AG04450 (cell line): ENCODE data around the gene HSD17B3. TPM values are rescaled to one million over a fixed set of nuclear protein-coding genes. Genes with fewer than 3 reads are reported as not detected.

Source experiments
- CTCF ChIA-PET: fragments of 300-600, 350-600 bp; formaldehyde crosslinking; extraction: SDS; loops from one replicate; lab custom pipeline; 2022; ENCODE audit warnings: antibody characterized with exemption, inconsistent platforms; lab: Charles Lee
- POLR2A ChIA-PET: fragments of 350-600 bp; formaldehyde crosslinking; extraction: SDS; loops from one replicate; lab custom pipeline; 2021; ENCODE audit warnings: antibody characterized with exemption, inconsistent platforms; lab: Yijun Ruan, JAX
- DNase-seq: peaks from one replicate; pipeline ENCODE4 v3.0.0-alpha.2; 2011; ENCODE audit warnings: low read depth, low spot score
- H3K27ac ChIP-seq: one replicate; pipeline ENCODE4 v1.5.1; 2012; ENCODE audit warnings: low read depth, low read length, control low read depth
- H3K27me3 ChIP-seq: one replicate; pipeline ENCODE4 v1.6.0; 2012; ENCODE audit warnings: low read length; ENCODE audit not compliant: control insufficient read depth, insufficient read depth
- H3K4me3 ChIP-seq: 2 replicates; pipeline ENCODE4 v1.5.1; 2011; ENCODE audit warnings: mild to moderate bottlenecking, low read depth, low read length, control low read depth
- H3K9me3 ChIP-seq: 2 replicates; pipeline ENCODE4 v1.5.1; 2012; ENCODE audit warnings: low read length; ENCODE audit not compliant: control insufficient read depth, insufficient read depth
- polyA plus RNA-seq: library from polyadenylated mRNA; depleted of rRNA; stranded (reverse); fragments of >200 nt; gene quantifications from 2 replicates; pipeline ENCODE4 v1.2.3, GENCODE V29; 2011
- TF ChIP-seq, protein P1 (sequence below): IDR thresholded peaks from 2 replicates; pipeline ENCODE4 v1.5.1; 2011; ENCODE audit warnings: low read depth, low read length, control low read depth, inconsistent platforms

The HSD17B3 gene
- polyA plus RNA-seq, 1 experiment: 0.12 TPM

DNA sequence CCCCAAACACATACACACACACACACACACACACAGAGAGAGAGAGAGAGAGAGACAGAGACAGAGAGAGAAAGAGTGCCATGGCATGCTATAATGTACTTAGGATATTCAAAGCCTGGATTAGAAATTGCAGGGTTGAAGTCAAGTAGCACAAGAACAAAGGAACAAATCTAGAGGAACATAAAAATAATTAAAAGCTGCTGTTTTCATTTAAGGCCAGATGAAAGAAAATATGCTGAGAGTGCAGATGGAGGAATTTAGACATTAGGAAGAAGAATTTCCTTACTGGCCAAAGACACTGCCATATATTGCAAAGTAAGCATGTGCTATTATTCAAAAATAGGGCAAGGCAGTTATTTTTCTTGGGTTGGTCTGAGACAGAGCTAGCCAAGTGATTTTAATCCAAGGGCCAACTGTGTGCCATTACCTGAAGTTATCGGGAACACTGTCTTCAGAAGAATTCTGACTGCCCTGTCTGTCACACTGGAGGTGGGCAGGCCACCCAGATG, 31.7 kb downstream of the HSD17B3 start:
- H3K27me3 ChIP-seq: peaks cover 3% of the 10 kb centered on the region
- DNase-seq: no peak
- H3K4me3 ChIP-seq: no peak overlapping the region
- CTCF ChIA-PET: no interaction called here
- TF ChIP-seq, protein P1, sequence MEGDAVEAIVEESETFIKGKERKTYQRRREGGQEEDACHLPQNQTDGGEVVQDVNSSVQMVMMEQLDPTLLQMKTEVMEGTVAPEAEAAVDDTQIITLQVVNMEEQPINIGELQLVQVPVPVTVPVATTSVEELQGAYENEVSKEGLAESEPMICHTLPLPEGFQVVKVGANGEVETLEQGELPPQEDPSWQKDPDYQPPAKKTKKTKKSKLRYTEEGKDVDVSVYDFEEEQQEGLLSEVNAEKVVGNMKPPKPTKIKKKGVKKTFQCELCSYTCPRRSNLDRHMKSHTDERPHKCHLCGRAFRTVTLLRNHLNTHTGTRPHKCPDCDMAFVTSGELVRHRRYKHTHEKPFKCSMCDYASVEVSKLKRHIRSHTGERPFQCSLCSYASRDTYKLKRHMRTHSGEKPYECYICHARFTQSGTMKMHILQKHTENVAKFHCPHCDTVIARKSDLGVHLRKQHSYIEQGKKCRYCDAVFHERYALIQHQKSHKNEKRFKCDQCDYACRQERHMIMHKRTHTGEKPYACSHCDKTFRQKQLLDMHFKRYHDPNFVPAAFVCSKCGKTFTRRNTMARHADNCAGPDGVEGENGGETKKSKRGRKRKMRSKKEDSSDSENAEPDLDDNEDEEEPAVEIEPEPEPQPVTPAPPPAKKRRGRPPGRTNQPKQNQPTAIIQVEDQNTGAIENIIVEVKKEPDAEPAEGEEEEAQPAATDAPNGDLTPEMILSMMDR: no peak
- POLR2A ChIA-PET: no interaction called here
- no peak overlapping the region for H3K27ac ChIP-seq
- H3K9me3 ChIP-seq: peaks cover 8% of the 10 kb centered on the region

GRCh38 chr9:96258967-96259366, 43.0 kb downstream of the HSD17B3 start:
- H3K9me3 ChIP-seq: no peaks in the 10 kb centered on the region
- DNase-seq: no peak
- POLR2A ChIA-PET: no interaction called here
- peaks cover 3% of the 10 kb centered on the region for H3K27me3 ChIP-seq
- no peak overlapping the region for H3K27ac ChIP-seq
- CTCF ChIA-PET: interaction anchor here (1.2 kb wide), 1 partner anchor 27 kb away, joined by 5 read pairs; no protein-coding TSS in a partner anchor
- H3K4me3 ChIP-seq: no peak overlapping the region
- TF ChIP-seq, protein P1: no peak

- H3K9me3 ChIP-seq: no peaks in the 10 kb centered on the region
- no peak overlapping the region for H3K4me3 ChIP-seq
- CTCF ChIA-PET: no interaction called here
- H3K27me3 ChIP-seq: no peaks in the 10 kb centered on the region
- H3K27ac ChIP-seq: no peak overlapping the region
- TF ChIP-seq, protein P1: no peak
- no peak for DNase-seq
- POLR2A ChIA-PET: no interaction called here
These were observed 45.2 kb downstream of the HSD17B3 start for GRCh38 chr9:96256800-96257199.

DNA sequence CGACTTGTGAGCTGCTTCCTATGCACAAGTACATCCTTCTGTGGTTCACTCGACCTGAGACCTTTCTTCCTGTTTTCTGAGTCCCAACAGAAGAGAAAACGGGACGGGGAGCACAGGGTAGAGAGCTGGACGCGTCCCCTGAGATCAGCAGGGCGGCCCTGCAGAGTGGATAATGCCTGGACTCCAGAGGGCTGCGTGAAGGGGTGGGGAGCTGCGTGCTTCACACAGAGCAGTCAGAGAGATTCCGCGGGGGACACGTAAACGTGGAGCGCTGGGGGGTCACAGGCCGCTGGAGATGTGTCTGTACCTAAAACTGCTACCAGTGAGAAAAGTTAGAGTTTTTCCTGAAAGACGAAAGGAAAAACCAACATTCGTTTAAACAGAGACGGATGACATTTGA, 46.3 kb downstream of the HSD17B3 start:
- H3K27me3 ChIP-seq: no peaks in the 10 kb centered on the region
- CTCF ChIA-PET: no interaction called here
- POLR2A ChIA-PET: no interaction called here
- TF ChIP-seq, protein P1: no peak
- DNase-seq: no peak
- H3K9me3 ChIP-seq: no peaks in the 10 kb centered on the region
- H3K27ac ChIP-seq: no peak overlapping the region
- no peak overlapping the region for H3K4me3 ChIP-seq

GRCh38 chr9:96253059-96253696, 48.8 kb downstream of the HSD17B3 start:
- TF ChIP-seq, protein P1: no peak
- Histone ChIP-seq H3K9me3 (no peaks in the 10 kb centered on the region; the same call in 1 of the 2 replicates), H3K27me3 (peaks cover 3% of the 10 kb centered on the region), H3K4me3 (no peak overlapping the region), H3K27ac (no peak overlapping the region)
- DNase-seq: no peak
- CTCF ChIA-PET: no interaction called here
- POLR2A ChIA-PET: no interaction called here
